ENCODE data around the gene SLC25A46. TPM values are rescaled to one million over a fixed set of nuclear protein-coding genes. Genes with fewer than 3 reads are reported as not detected.

SLC25A46 gene
- total RNA-seq, 1 experiment from 2014 or later, result 25.9 TPM

DNA sequence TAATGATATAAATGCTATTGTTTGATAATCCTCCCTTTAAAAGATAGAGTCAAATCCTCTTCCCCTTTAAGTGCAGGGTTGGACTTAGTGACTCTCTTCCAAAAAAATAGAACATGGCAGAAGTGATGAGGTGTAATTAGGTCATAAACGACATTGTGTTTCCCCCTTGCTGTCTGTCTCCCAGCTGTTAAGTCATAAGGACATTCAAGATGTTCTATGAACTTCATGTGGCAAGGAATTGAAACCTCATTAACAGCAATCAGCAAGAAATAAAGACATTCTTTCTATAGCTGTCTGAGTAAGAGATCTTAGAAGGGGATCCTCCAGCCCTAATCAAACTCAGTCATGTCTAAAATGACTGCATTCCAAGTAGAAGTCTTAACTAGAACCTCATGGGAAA, 3.3 kb upstream of the SLC25A46 start:
- no peak for ATAC-seq
- BruUV-seq (replicated peaks), result no TSS peak
- H3K9me2 ChIP-seq (ENCODE audit: insufficient read depth), result no peaks in the 10 kb centered on the region
- H3K27me3 ChIP-seq (ENCODE audit: insufficient read depth, low read length), result no peaks in the 10 kb centered on the region
- DNase-seq (ENCODE audit: low read depth, low spot score), result no peak
- H3K9me3 ChIP-seq (ENCODE audit: control insufficient read depth in 1 of 2, insufficient read depth in 1 of 2, low read depth in 1 of 2, low read length in 2 of 2), result no peaks in the 10 kb centered on the region
- intact Hi-C loops (cut with micrococcal nuclease), result no loop called here
- no peaks in the 10 kb centered on the region for H4K20me1 ChIP-seq (ENCODE audit: insufficient read depth)
- H3K4me1 ChIP-seq (ENCODE audit: control insufficient read depth in 1 of 2, insufficient read depth in 2 of 2, low read length in 2 of 2), result peaks cover 5 to 10% of the 10 kb centered on the region in 2 experiments; a peak in 2 of 4 replicates
- ChIA-PET CTCF (no interaction called here), POLR2A (no interaction called here), RAD21 (ENCODE audit: low non-redundant PET in 1 of 2, low total read pairs in 2 of 2, uncharacterized antibody in 2 of 2, unreplicated experiment in 2 of 2) (no interaction called here)
- no peak overlapping the region for H3K9ac ChIP-seq (ENCODE audit: low read length)
- no peak overlapping the region for H3K4me3 ChIP-seq (replicated peaks in 1 of 2; ENCODE audit: low read depth in 1 of 2, low read length in 2 of 2)
- H3K27ac ChIP-seq (ENCODE audit: low read depth, low read length), result no peak overlapping the region
- H3K79me2 ChIP-seq (ENCODE audit: insufficient read depth, low read length), result peaks cover 11% of the 10 kb centered on the region
- TF ChIP-seq POLR2A (IDR thresholded peaks at IDR 0.05; ENCODE audit: borderline replicate concordance, extremely low read depth, insufficient read depth, insufficient read length), result no peak
- no peaks in the 10 kb centered on the region for H3K36me3 ChIP-seq (ENCODE audit: control insufficient read depth in 1 of 2, insufficient read depth in 2 of 2, low read length in 2 of 2)
- H3K4me2 ChIP-seq (ENCODE audit: low read length), result no peak overlapping the region
- no peak overlapping the region for H2AFZ ChIP-seq (ENCODE audit: low read depth, low read length, poor library complexity, severe bottlenecking)

DNA sequence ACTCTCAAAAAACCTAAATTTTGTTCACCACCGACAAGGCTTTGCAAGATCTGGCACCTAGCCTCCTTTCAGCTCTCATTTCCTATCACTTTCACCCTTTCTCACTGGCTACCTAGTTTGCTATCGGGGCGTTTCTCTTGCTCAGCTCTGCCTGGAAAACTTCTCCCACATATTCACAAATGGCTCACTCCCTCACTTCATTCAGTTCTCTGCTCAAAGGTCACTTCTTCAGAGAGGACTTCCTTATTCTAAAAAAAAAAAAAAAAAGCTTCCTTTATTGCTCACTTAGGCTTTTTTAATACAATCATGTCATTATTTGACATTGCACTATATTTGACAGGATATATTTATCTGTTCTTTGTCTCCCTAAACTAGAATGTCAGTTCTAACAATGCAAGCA, 2.1 kb upstream of the SLC25A46 start:
- no TSS peak for BruUV-seq (replicated peaks)
- Histone ChIP-seq H3K27ac (ENCODE audit: low read depth, low read length) (no peak overlapping the region), H3K4me1 (ENCODE audit: control insufficient read depth in 1 of 2, insufficient read depth in 2 of 2, low read length in 2 of 2) (peaks cover 5 to 10% of the 10 kb centered on the region in 2 experiments; a peak in 2 of 4 replicates), H3K79me2 (ENCODE audit: insufficient read depth, low read length) (peaks cover 11% of the 10 kb centered on the region), H3K4me2 (ENCODE audit: low read length) (no peak overlapping the region), H3K9me3 (ENCODE audit: control insufficient read depth in 1 of 2, insufficient read depth in 1 of 2, low read depth in 1 of 2, low read length in 2 of 2) (no peaks in the 10 kb centered on the region), H2AFZ (ENCODE audit: low read depth, low read length, poor library complexity, severe bottlenecking) (no peak overlapping the region), H3K9me2 (ENCODE audit: insufficient read depth) (no peaks in the 10 kb centered on the region), H3K4me3 (replicated peaks in 1 of 2; ENCODE audit: low read depth in 1 of 2, low read length in 2 of 2) (no peak overlapping the region), H3K36me3 (ENCODE audit: control insufficient read depth in 1 of 2, insufficient read depth in 2 of 2, low read length in 2 of 2) (no peaks in the 10 kb centered on the region), H3K27me3 (ENCODE audit: insufficient read depth, low read length) (no peaks in the 10 kb centered on the region), H3K9ac (ENCODE audit: low read length) (no peak overlapping the region), H4K20me1 (ENCODE audit: insufficient read depth) (no peaks in the 10 kb centered on the region)
- ChIA-PET CTCF (no interaction called here), RAD21 (ENCODE audit: low non-redundant PET in 1 of 2, low total read pairs in 2 of 2, uncharacterized antibody in 2 of 2, unreplicated experiment in 2 of 2) (no interaction called here), POLR2A (no interaction called here)
- ATAC-seq (no peak), DNase-seq (ENCODE audit: low read depth, low spot score) (no peak)
- intact Hi-C loops (cut with micrococcal nuclease), result no loop called here
- TF ChIP-seq SIN3A (IDR thresholded peaks at IDR 0.05; ENCODE audit: low read depth) (no peak), TCF7L2 (IDR thresholded peaks at IDR 0.05; ENCODE audit: borderline replicate concordance, extremely low read depth, insufficient read depth, insufficient read length) (no peak), RAD21 (IDR thresholded peaks at IDR 0.05; ENCODE audit: low read depth) (no peak), POLR2A (IDR thresholded peaks at IDR 0.05; ENCODE audit: borderline replicate concordance, extremely low read depth, insufficient read depth, insufficient read length) (no peak), YY1 (IDR thresholded peaks at IDR 0.05; ENCODE audit: extremely low read depth, insufficient replicate concordance, low read depth, low read length) (no peak), CBX3 (IDR thresholded peaks at IDR 0.05; ENCODE audit: low read depth) (no peak), SP1 (IDR thresholded peaks at IDR 0.05; ENCODE audit: low read depth) (no peak), FOSL1 (IDR thresholded peaks at IDR 0.05; ENCODE audit: low read depth) (no peak), ELF1 (IDR thresholded peaks at IDR 0.05; ENCODE audit: borderline replicate concordance, low read depth) (no peak), ZNF274 (IDR thresholded peaks at IDR 0.05; ENCODE audit: low read depth, low read length) (no peak), SRF (IDR thresholded peaks at IDR 0.05; ENCODE audit: low read depth) (no peak), EZH2phosphoT487 (IDR thresholded peaks at IDR 0.05; ENCODE audit: borderline replicate concordance) (no peak), EGR1 (IDR thresholded peaks at IDR 0.05; ENCODE audit: low read depth) (no peak), ZFX (IDR thresholded peaks at IDR 0.05) (no peak)
- TF ChIP-seq, protein P1, sequence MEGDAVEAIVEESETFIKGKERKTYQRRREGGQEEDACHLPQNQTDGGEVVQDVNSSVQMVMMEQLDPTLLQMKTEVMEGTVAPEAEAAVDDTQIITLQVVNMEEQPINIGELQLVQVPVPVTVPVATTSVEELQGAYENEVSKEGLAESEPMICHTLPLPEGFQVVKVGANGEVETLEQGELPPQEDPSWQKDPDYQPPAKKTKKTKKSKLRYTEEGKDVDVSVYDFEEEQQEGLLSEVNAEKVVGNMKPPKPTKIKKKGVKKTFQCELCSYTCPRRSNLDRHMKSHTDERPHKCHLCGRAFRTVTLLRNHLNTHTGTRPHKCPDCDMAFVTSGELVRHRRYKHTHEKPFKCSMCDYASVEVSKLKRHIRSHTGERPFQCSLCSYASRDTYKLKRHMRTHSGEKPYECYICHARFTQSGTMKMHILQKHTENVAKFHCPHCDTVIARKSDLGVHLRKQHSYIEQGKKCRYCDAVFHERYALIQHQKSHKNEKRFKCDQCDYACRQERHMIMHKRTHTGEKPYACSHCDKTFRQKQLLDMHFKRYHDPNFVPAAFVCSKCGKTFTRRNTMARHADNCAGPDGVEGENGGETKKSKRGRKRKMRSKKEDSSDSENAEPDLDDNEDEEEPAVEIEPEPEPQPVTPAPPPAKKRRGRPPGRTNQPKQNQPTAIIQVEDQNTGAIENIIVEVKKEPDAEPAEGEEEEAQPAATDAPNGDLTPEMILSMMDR (IDR thresholded peaks at IDR 0.05 in 2 of 3, conservative IDR thresholded peaks at IDR 0.05 in 1 of 3; ENCODE audit: borderline replicate concordance in 1 of 3, insufficient read depth in 1 of 3, low read depth in 2 of 3, low read length in 2 of 3), result no peak
- TF ChIP-seq, protein P2, sequence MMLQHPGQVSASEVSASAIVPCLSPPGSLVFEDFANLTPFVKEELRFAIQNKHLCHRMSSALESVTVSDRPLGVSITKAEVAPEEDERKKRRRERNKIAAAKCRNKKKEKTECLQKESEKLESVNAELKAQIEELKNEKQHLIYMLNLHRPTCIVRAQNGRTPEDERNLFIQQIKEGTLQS (IDR thresholded peaks at IDR 0.05), result no peak
- TF ChIP-seq, protein P3, sequence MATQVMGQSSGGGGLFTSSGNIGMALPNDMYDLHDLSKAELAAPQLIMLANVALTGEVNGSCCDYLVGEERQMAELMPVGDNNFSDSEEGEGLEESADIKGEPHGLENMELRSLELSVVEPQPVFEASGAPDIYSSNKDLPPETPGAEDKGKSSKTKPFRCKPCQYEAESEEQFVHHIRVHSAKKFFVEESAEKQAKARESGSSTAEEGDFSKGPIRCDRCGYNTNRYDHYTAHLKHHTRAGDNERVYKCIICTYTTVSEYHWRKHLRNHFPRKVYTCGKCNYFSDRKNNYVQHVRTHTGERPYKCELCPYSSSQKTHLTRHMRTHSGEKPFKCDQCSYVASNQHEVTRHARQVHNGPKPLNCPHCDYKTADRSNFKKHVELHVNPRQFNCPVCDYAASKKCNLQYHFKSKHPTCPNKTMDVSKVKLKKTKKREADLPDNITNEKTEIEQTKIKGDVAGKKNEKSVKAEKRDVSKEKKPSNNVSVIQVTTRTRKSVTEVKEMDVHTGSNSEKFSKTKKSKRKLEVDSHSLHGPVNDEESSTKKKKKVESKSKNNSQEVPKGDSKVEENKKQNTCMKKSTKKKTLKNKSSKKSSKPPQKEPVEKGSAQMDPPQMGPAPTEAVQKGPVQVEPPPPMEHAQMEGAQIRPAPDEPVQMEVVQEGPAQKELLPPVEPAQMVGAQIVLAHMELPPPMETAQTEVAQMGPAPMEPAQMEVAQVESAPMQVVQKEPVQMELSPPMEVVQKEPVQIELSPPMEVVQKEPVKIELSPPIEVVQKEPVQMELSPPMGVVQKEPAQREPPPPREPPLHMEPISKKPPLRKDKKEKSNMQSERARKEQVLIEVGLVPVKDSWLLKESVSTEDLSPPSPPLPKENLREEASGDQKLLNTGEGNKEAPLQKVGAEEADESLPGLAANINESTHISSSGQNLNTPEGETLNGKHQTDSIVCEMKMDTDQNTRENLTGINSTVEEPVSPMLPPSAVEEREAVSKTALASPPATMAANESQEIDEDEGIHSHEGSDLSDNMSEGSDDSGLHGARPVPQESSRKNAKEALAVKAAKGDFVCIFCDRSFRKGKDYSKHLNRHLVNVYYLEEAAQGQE (IDR thresholded peaks at IDR 0.05; ENCODE audit: low read depth), result no peak
